Uterus (tissue), 4 donors: ENCODE results near the gene KRT7. TPM values are rescaled to one million over a fixed set of nuclear protein-coding genes. Genes with fewer than 3 reads are reported as not detected.

Experiments used
- DNase-seq, 2 donors: peaks; one replicate each; pipeline ENCODE4 v3.0.0-alpha.2; 2019 to 2020
- H3K27ac ChIP-seq, 2 donors: fragments of 200-600 bp; sonication (generic); 1 replicate in 1 of 2; 2 replicates in 1 of 2; pipeline ENCODE4 v1.5.1; 2016 to 2018
- H3K27me3 ChIP-seq, 2 donors: fragments of 200-600 bp; sonication (generic); one replicate each; pipeline ENCODE4 v1.5.1; 2018 to 2019; ENCODE audit warnings: control low read depth in 1 of 2
- H3K36me3 ChIP-seq, 2 donors: fragments of 200-600 bp; sonication (generic); one replicate each; pipeline ENCODE4 v1.5.1; 2019; ENCODE audit warnings: control low read depth in 1 of 2
- H3K4me1 ChIP-seq, 2 donors: fragments of 200-600 bp; sonication (generic); one replicate each; pipeline ENCODE4 v1.5.1; 2018 to 2019; ENCODE audit warnings: control low read depth in 1 of 2
- H3K4me3 ChIP-seq, 2 donors: fragments of 200-600 bp; sonication (generic); 1 replicate in 1 of 2; 2 replicates in 1 of 2; pipeline ENCODE4 v1.5.1; 2018 to 2019; ENCODE audit warnings: mild to moderate bottlenecking in 1 of 2
- H3K9me3 ChIP-seq, 2 donors: fragments of 200-600 bp; sonication (generic); one replicate each; pipeline ENCODE4 v1.5.1; 2019; ENCODE audit warnings: control low read depth in 1 of 2
- POLR2A ChIP-seq, 2 donors: fragments of 450-650 bp; IDR thresholded peaks; one replicate each; pipeline ENCODE4 v1.6.1; 2016; ENCODE audit warnings: antibody characterized with exemption in 2 of 2, mild to moderate bottlenecking in 1 of 2, moderate library complexity in 1 of 2
- intact Hi-C: fragments of 100-400 bp; cut with DNase I; formaldehyde crosslinking; loops from one replicate; pipeline ENCODE4 v1.15.1; 2023; ENCODE audit warnings: low total_unique reads
- total RNA-seq, 4 donors: library from RNA; depleted of rRNA in 3 of 4; stranded (reverse); fragments of >200 nt in 3 of 4; gene quantifications; one replicate each; pipeline versions ENCODE4 v1.1.0 to v1.2.4, GENCODE V29; 2014 to 2023
- TF ChIP-seq, protein P1 (sequence below), 4 experiments: fragments of 200-600 bp in 2 of 4; fragments of 450-650 bp in 2 of 4; sonication (generic) in 2 of 4; IDR thresholded peaks; one replicate each; pipeline ENCODE4 v1.5.1; 2016 to 2019; ENCODE audit warnings: antibody characterized with exemption in 4 of 4, mild to moderate bottlenecking in 2 of 4, moderate library complexity in 1 of 4
- donor health status: DM: yes; HTN: yes; CAD: no.

KRT7 gene
- total RNA-seq, 4 donors from 2014 or later = 2.1 to 51.2 (median 5.1) TPM; not detected in 1

DNA sequence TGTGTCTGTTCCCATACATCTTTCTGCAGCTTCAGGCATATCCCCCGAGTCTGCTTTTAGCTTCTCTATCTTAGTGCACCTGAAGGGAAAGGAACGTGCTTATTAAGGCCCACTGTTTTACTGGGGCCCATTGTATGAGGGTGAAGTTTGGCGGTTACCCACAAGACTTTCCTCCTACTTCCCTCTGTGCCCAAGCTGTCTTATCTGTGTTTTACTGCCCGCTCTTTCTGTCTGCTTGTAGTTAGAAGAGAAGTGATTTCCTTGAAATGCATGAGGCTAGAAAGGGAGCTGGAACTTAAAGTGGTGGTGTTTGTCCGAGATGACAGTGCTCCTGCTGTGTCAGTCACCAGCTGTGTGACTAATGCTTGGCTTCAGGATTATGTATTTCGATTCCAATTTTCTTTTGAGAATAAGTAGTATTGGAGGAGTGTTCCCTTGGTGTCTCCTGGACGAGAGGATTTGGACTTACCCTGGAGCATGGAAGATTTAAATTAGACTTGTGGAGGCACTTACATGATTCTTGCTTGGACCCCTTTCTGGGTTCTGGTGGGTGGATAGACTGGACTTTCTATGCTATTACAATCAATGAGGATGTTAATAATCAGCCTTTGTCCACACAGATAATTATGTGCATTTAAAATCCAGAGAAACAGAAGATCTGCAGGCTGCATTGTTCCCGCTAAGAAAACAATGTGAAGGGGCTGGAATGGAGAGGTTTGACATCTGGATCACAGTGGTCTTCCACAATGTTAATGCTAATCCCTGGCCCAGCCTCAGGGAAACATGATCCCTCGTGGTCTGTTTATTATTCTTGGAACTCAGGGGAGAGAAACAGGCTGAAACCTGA, 27.5 kb downstream of the KRT7 start:
- Histone ChIP-seq H3K27me3 (peaks cover 0 to 8% of the 10 kb centered on the region in 2 donors), H3K36me3 (no peaks in the 10 kb centered on the region), H3K9me3 (no peaks in the 10 kb centered on the region), H3K4me1 (peaks cover 0 to 8% of the 10 kb centered on the region in 2 donors), H3K27ac (no peak overlapping the region), H3K4me3 (no peak overlapping the region)
- intact Hi-C loops = no loop called here
- no peak for DNase-seq
- no peak for TF ChIP-seq POLR2A (IDR thresholded peaks at IDR 0.05)
- TF ChIP-seq, protein P1, sequence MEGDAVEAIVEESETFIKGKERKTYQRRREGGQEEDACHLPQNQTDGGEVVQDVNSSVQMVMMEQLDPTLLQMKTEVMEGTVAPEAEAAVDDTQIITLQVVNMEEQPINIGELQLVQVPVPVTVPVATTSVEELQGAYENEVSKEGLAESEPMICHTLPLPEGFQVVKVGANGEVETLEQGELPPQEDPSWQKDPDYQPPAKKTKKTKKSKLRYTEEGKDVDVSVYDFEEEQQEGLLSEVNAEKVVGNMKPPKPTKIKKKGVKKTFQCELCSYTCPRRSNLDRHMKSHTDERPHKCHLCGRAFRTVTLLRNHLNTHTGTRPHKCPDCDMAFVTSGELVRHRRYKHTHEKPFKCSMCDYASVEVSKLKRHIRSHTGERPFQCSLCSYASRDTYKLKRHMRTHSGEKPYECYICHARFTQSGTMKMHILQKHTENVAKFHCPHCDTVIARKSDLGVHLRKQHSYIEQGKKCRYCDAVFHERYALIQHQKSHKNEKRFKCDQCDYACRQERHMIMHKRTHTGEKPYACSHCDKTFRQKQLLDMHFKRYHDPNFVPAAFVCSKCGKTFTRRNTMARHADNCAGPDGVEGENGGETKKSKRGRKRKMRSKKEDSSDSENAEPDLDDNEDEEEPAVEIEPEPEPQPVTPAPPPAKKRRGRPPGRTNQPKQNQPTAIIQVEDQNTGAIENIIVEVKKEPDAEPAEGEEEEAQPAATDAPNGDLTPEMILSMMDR (IDR thresholded peaks at IDR 0.05) = no peak

DNA sequence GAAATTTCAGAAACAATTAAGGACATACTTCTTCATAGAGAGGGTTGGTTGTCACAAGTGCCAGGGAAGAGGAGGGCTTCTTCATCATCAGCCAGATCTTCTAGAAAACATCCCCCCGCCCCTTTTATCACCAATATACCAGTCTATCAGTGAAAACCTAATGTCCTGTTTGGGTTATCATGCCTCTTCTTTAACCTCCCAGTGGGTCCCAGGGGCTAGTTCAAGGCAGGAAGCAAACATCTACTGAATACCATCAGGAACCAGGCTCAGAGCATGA, 28.1 kb downstream of the KRT7 start:
- no peak for DNase-seq
- H3K4me3 ChIP-seq = no peak overlapping the region
- intact Hi-C loops = no loop called here
- H3K36me3 ChIP-seq = no peaks in the 10 kb centered on the region
- TF ChIP-seq POLR2A (IDR thresholded peaks at IDR 0.05) = no peak
- TF ChIP-seq, protein P1 (IDR thresholded peaks at IDR 0.05) = no peak
- peaks cover 0 to 8% of the 10 kb centered on the region in 2 donors for H3K27me3 ChIP-seq
- H3K27ac ChIP-seq = no peak overlapping the region
- peaks cover 0 to 8% of the 10 kb centered on the region in 2 donors for H3K4me1 ChIP-seq
- no peaks in the 10 kb centered on the region for H3K9me3 ChIP-seq

DNA sequence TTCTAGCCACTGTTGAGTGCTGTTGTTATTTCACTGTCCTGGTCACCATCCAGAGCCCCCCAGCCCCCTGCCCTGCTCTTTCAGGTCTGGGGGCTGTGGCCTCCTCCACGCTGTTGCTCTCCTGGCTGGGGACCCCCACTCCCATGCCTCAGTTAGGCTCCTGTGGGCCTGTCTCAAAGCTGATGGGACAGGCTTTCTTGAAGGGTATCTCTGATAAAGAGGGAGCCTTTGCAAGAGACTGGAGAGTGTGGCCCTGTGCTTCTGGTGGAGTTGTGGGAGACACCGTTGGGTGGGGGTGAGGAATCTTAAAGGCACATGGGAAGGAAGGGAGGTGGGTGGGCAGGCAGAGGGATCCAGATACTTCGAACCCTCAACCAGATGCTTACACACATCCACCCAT, 29.2 kb downstream of the KRT7 start:
- no peak for TF ChIP-seq POLR2A (IDR thresholded peaks at IDR 0.05)
- TF ChIP-seq, protein P1 (IDR thresholded peaks at IDR 0.05) = no peak
- H3K9me3 ChIP-seq = no peaks in the 10 kb centered on the region
- no peak for DNase-seq
- H3K27ac ChIP-seq = no peak overlapping the region
- H3K4me1 ChIP-seq = peaks cover 0 to 8% of the 10 kb centered on the region in 2 donors
- intact Hi-C loops = no loop called here
- H3K27me3 ChIP-seq = peaks cover 0 to 8% of the 10 kb centered on the region in 2 donors
- no peak overlapping the region for H3K4me3 ChIP-seq
- no peaks in the 10 kb centered on the region for H3K36me3 ChIP-seq

DNA sequence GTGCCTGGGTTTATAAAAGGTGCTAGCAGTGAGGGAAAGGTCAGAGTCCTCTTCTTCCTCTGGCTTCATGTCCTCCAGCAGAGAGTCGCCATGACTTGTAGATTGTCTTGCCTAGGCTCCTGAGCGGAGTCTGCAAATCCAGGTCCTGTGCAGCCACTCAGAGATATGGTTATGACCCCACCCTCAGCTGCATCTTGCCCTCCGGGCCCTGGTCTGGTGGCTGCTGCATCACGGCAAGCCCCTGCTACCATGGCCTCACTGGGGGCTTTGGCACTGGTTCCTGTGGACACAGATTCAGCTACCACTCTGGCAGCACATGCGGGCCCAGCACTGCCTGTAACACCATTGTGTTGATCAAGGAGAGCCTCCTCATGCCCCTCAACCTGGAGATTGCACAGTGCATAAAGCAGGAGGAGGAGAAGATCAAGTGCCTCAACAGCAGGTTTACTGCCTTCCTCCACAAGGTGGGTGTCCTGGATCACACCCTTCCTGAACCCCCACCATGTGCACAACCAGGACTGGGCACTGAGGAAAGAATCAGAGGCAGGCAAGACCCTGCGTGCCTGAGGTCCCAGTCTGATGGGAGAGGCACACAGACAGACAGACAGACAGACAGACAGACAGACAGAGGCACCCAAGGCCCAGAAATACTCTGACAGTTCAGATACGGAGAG, 30.9 kb downstream of the KRT7 start:
- TF ChIP-seq, protein P1 (IDR thresholded peaks at IDR 0.05) = no peak
- no peak for TF ChIP-seq POLR2A (IDR thresholded peaks at IDR 0.05)
- no peak overlapping the region for H3K4me3 ChIP-seq
- intact Hi-C loops = no loop called here

DNA sequence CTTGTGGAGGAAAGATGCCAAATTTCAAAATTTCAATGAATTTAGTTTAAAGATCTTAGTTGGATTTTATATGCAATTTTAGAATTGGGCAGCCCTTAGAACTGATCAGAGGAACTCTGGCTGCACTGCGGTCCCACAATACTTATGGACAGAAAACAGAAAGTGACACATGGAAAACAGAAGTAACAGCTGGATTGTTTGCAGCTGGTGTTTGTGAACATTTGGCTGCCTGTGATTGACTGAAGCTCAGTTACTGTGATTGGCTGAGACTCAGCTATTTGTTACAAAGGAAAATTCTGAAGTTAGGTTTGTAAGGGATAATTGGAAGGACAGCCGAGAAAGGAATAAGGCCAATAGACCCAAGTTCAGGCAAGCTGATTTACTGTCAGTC, 31.4 kb downstream of the KRT7 start:
- DNase-seq = no peak
- H3K4me1 ChIP-seq = no peaks in the 10 kb centered on the region
- intact Hi-C loops = no loop called here
- H3K9me3 ChIP-seq = no peaks in the 10 kb centered on the region
- H3K36me3 ChIP-seq = no peaks in the 10 kb centered on the region
- TF ChIP-seq, protein P1 (IDR thresholded peaks at IDR 0.05) = no peak
- no peak for TF ChIP-seq POLR2A (IDR thresholded peaks at IDR 0.05)
- no peak overlapping the region for H3K4me3 ChIP-seq
- H3K27ac ChIP-seq = no peak overlapping the region
- no peaks in the 10 kb centered on the region for H3K27me3 ChIP-seq

More for the DNA sequence above, 30.9 kb downstream of the KRT7 start:
- Histone ChIP-seq H3K4me1 (peaks cover 0 to under 1% of the 10 kb centered on the region in 2 donors), H3K27ac (no peak overlapping the region), H3K36me3 (no peaks in the 10 kb centered on the region), H3K27me3 (peaks cover 0 to under 1% of the 10 kb centered on the region in 2 donors), H3K9me3 (no peaks in the 10 kb centered on the region)
- no peak for DNase-seq
